Measurements from ENCODE around the gene CD2.

The CD2 gene

DNA sequence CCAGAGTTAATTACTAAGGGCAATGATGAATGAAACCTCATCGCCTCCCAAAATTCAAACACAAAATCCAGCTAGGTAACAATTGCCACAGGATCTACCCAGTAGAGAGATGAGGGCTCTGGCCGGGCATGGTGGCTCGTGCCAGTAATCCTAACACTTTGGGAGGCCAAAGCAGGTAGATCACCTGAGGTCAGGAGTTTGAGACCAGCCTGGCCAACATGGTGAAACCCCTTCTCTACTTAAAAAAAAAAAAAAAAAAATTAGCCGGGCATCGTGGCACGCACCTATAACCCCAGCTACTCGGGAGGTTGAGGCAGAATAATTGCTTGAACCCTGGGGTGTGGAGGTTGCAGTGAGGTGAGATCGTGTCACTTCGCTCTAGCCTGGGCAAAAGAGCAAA is 15.8 kb downstream of the CD2 start:
- intact Hi-C loops (cut with DNase I; ENCODE audit: low total_unique reads): no loop called here

DNA sequence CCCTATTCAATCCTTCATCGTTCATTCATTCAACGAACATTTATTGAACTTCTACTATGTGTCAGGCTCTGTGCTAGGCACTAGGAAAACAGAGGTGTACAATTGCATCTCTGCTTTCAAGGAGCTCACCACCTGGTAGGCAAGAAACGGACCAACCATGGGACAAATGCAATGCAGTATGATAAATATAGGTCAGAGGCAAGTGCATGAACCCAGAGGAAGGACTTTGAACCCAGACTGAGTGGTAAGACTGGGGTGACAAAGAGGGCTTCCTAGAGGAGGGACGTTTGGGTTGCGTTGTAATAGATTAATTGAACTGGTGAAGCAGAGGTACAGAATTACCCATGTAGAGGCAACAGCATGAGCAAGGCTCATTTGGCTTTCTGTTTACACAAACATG is 16.4 kb downstream of the CD2 start:
- intact Hi-C loops (cut with DNase I; ENCODE audit: low total_unique reads): no loop called here
- TF ChIP-seq, protein P1, sequence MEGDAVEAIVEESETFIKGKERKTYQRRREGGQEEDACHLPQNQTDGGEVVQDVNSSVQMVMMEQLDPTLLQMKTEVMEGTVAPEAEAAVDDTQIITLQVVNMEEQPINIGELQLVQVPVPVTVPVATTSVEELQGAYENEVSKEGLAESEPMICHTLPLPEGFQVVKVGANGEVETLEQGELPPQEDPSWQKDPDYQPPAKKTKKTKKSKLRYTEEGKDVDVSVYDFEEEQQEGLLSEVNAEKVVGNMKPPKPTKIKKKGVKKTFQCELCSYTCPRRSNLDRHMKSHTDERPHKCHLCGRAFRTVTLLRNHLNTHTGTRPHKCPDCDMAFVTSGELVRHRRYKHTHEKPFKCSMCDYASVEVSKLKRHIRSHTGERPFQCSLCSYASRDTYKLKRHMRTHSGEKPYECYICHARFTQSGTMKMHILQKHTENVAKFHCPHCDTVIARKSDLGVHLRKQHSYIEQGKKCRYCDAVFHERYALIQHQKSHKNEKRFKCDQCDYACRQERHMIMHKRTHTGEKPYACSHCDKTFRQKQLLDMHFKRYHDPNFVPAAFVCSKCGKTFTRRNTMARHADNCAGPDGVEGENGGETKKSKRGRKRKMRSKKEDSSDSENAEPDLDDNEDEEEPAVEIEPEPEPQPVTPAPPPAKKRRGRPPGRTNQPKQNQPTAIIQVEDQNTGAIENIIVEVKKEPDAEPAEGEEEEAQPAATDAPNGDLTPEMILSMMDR (IDR thresholded peaks at IDR 0.05): no peak
- H3K9me3 ChIP-seq: no peaks in the 10 kb centered on the region
- H3K36me3 ChIP-seq: no peaks in the 10 kb centered on the region
- H3K4me3 ChIP-seq: no peak overlapping the region
- no peak for DNase-seq
- H3K27ac ChIP-seq: no peak overlapping the region
- no peaks in the 10 kb centered on the region for H3K4me1 ChIP-seq
- H3K27me3 ChIP-seq: peaks cover 0 to 3% of the 10 kb centered on the region in 2 donors

More for the DNA sequence above, 15.8 kb downstream of the CD2 start:
- no peak overlapping the region for H3K4me3 ChIP-seq
- H3K27me3 ChIP-seq: no peaks in the 10 kb centered on the region
- no peak for DNase-seq
- no peak overlapping the region for H3K27ac ChIP-seq
- TF ChIP-seq, protein P1 (IDR thresholded peaks at IDR 0.05): no peak
- H3K9me3 ChIP-seq: no peaks in the 10 kb centered on the region
- no peaks in the 10 kb centered on the region for H3K4me1 ChIP-seq
- no peaks in the 10 kb centered on the region for H3K36me3 ChIP-seq

DNA sequence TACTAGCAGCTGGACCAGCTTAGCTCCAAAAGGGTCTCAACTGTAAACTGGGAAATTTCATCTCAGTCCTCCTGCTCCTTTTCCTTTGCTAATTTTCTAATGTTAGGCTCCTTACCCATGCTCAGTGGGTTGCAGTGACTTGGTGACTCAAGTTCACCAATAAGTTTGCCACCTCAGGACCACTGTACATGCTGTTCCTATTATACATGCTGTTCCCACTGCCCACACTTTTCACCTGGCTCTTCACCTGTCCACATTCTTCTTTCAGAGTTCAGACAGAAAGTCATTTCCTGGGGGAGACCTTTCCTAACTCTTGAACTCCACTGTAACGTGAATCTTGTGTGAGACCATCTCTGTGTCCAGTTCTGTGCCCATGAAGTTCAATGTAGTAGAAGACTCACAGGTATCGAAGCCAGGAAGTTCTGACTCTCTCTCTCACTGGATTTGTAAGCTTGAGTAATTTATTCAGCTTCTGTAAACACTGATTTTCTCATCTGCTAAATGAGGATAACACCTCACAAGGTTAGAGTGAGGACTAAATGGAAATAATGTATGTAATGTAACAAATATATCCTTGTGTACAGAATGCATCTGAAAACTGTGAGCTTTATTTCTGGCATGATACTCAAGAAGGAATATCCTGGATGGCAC is 17.9 kb downstream of the CD2 start:
- no peak overlapping the region for H3K4me3 ChIP-seq
- H3K4me1 ChIP-seq: no peaks in the 10 kb centered on the region
- DNase-seq: no peak
- peaks cover 0 to 3% of the 10 kb centered on the region in 2 donors for H3K27me3 ChIP-seq
- H3K36me3 ChIP-seq: no peaks in the 10 kb centered on the region
- TF ChIP-seq, protein P1 (IDR thresholded peaks at IDR 0.05): no peak
- no peaks in the 10 kb centered on the region for H3K9me3 ChIP-seq
- intact Hi-C loops (cut with DNase I; ENCODE audit: low total_unique reads): no loop called here
- no peak overlapping the region for H3K27ac ChIP-seq

DNA sequence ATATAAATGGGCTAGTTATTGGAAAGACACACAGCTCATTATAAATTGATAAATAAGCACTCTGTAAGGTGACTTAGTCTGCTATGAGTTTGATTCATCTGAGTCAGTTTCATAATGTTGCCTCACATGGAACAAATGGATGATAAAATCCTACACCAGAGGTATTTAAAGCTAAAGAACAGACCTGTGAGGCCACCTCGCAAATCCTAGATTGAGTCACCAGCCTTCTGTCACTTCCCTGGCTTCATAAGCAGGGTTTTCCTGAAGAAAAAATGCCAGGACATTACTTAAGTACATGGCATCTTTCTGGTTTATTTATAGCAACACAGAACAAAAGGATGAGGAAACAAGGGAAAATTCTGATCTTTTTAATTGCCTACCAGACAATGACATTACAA is 18.4 kb downstream of the CD2 start:
- Histone ChIP-seq H3K27me3 (peaks cover 0 to 3% of the 10 kb centered on the region in 2 donors), H3K4me3 (no peak overlapping the region), H3K36me3 (no peaks in the 10 kb centered on the region), H3K4me1 (no peaks in the 10 kb centered on the region), H3K9me3 (no peaks in the 10 kb centered on the region), H3K27ac (no peak overlapping the region)
- intact Hi-C loops (cut with DNase I; ENCODE audit: low total_unique reads): no loop called here
- TF ChIP-seq, protein P1 (IDR thresholded peaks at IDR 0.05): no peak
- no peak for DNase-seq

DNA sequence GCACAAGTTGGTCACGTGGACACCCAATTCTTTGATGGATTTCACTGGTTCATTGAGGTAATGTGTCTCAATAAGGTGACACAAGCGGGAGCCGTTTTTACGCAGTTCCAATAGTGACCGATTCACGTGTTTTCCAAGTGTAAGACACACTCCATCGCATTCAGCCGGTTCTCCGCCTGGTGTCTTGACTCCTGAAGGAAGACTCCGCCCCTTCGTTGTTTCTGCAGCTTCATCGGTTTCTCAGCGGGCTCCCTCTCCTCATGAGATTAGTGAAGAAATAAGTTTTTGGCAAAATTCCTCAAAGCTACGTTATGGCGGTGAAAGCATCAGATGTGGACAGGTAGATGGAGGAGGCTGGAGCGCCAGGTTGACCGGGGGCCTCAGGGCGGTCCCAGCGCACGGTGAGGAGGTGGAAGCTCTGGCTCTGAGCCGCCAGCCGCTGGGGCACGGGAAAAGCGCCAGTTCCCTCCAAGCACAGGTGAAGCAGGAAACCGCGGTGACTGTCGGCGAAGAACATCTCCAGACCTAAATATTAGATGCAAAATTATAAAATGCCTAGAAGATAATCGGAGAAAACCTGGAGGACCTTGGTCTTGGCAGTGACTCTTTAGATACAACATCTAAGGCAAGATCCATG is 21.0 kb downstream of the CD2 start:
- intact Hi-C loops (cut with DNase I; ENCODE audit: low total_unique reads): no loop called here
- H3K4me3 ChIP-seq: no peak overlapping the region
- no peaks in the 10 kb centered on the region for H3K9me3 ChIP-seq
- no peak for DNase-seq
- H3K4me1 ChIP-seq: no peaks in the 10 kb centered on the region
- peaks cover 0 to 3% of the 10 kb centered on the region in 2 donors for H3K27me3 ChIP-seq
- H3K27ac ChIP-seq: no peak overlapping the region
- TF ChIP-seq, protein P1 (IDR thresholded peaks at IDR 0.05): no peak
- no peaks in the 10 kb centered on the region for H3K36me3 ChIP-seq
